SW480 (cell line): ENCODE measurements around the gene CRTC3.

Experiments used
- DNase-seq: peaks from one replicate; pipeline ENCODE4 v3.0.0-alpha.2; 2016; ENCODE audit warnings: low spot score

The CRTC3 gene

GRCh38 chr15:90562669-90563068 lies 32.9 kb downstream of the CRTC3 start:
- no peak for DNase-seq

- DNase-seq = no peak
These were observed 33.7 kb downstream of the CRTC3 start for GRCh38 chr15:90563463-90563862.

- no peak for DNase-seq
These were observed 34.3 kb downstream of the CRTC3 start for GRCh38 chr15:90564051-90564450.

GRCh38 chr15:90564590-90564989 lies 34.9 kb downstream of the CRTC3 start:
- DNase-seq = no peak

- no peak for DNase-seq
These were observed 36.1 kb downstream of the CRTC3 start for GRCh38 chr15:90565866-90566265.

GRCh38 chr15:90570643-90571042 lies 40.9 kb downstream of the CRTC3 start:
- DNase-seq = no peak

GRCh38 chr15:90571063-90571541 lies 41.4 kb downstream of the CRTC3 start:
- DNase-seq = peak; percentile 82

GRCh38 chr15:90572893-90573292 lies 43.2 kb downstream of the CRTC3 start:
- DNase-seq = no peak

GRCh38 chr15:90576711-90577389 lies 47.1 kb downstream of the CRTC3 start:
- no peak for DNase-seq

- DNase-seq = no peak
These were observed 49.5 kb downstream of the CRTC3 start for GRCh38 chr15:90579213-90579612.

GRCh38 chr15:90580099-90580498 lies 50.4 kb downstream of the CRTC3 start:
- no peak for DNase-seq

- DNase-seq = no peak
These were observed 50.8 kb downstream of the CRTC3 start for GRCh38 chr15:90580541-90580940.

GRCh38 chr15:90580946-90581345 lies 51.2 kb downstream of the CRTC3 start:
- DNase-seq = no peak

GRCh38 chr15:90581771-90582352 lies 52.1 kb downstream of the CRTC3 start:
- no peak for DNase-seq

GRCh38 chr15:90582553-90582952 lies 52.8 kb downstream of the CRTC3 start:
- DNase-seq = no peak

GRCh38 chr15:90583471-90584252 lies 53.9 kb downstream of the CRTC3 start:
- DNase-seq = no peak

- DNase-seq = no peak
These were observed 55.1 kb downstream of the CRTC3 start for GRCh38 chr15:90584841-90585240.

GRCh38 chr15:90585863-90586262 lies 56.1 kb downstream of the CRTC3 start:
- DNase-seq = no peak

GRCh38 chr15:90586948-90587347 lies 57.2 kb downstream of the CRTC3 start:
- DNase-seq = no peak

- no peak for DNase-seq
These were observed 58.7 kb downstream of the CRTC3 start for GRCh38 chr15:90588427-90588826.

- no peak for DNase-seq
These were observed 61.8 kb downstream of the CRTC3 start for GRCh38 chr15:90591524-90591923.

GRCh38 chr15:90592131-90592881 lies 62.6 kb downstream of the CRTC3 start:
- no peak for DNase-seq
